NCI-H2107 treated with DMSO at 0.1 percent for 48 hours (cell line): ENCODE measurements around the gene FAM193A.
"Not testable (repeated sequence)": the region's sequence is repeated elsewhere in the genome, so short reads cannot be mapped to it uniquely, and the experiment has no call there.

Experiments
- DNase-seq: peaks from one replicate; lab custom pipeline; 2025; ENCODE audit not compliant: unreplicated experiment; lab: John Stamatoyannopoulos, UW

FAM193A gene

DNA sequence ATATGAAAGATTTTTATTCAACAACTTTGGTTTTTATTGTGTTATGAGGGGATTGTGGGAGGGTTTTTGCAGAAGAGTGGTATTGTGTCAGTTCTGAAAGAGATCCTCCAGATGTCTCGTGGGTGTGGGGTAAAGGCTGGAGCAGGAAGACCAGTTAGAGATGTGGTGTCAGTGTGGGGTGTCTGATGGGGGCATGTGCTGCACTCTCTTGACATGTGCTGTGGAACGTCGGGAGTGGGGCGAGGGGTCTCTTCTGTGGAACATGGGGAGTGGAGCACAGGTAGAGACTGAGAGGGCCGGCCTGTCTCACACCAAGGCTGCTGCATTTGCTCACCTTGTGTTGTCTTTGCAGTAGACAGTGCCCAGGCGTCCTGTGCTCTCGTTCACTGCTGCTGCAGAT lies 37.6 kb downstream of the FAM193A start:
- no peak for DNase-seq

DNA sequence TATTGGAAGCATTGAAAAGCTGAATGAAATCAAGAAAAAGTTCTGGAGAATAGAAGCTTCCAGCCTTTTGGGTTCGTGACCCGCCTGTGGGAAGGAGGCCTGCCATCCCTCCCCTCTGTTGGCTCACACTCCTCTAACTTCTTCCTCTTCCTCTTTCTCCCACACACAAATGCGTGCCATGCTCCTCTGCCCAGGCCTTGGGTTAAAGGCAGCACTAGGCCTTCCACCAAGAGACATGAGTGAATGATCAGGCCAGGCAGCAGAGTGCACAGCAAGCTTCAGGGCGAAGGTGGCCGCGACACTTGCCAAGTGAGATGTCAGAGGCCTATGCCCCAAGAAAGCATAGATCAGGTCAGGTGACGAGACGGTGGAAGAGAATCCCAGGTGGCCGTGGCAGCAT lies 38.4 kb downstream of the FAM193A start:
- DNase-seq = no peak

DNA sequence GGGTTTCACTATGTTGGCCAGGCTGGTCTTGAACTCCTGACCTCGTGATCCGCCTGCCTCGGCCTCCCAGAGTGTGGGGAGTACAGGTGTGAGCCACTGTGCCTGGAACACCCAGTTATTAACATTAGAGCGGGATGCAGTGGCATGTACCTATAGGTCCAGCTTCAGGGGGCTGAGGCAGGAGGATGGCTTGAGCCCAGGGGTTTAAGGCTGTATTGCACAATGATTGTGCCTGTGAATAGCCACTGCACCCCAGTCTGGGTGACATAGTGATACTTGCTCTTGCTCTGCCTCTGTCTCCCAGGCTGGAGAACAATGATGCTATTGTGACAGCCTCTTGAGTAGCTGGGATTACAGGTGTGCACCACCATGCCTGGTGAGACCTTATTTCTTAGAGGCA lies 39.8 kb downstream of the FAM193A start:
- DNase-seq = no peak

DNA sequence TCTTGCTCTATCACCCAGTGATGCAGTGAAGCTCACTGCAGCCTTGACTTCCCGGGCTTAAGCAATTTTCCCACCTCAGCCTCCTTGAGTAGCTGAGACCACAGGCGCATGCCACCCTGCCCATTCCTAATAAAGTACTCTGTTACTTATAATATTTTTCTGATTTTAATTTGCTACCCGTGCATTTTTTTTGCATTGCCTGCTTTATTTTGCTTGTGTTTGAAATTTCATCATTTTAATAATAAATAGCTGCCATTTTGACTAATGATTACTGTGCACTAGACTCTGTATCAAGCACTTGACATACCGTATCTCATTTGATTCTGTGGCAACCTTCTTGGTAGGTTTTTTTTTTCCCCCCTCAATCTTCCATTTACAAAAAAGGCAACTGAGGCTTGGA lies 41.7 kb downstream of the FAM193A start:
- DNase-seq = no peak

DNA sequence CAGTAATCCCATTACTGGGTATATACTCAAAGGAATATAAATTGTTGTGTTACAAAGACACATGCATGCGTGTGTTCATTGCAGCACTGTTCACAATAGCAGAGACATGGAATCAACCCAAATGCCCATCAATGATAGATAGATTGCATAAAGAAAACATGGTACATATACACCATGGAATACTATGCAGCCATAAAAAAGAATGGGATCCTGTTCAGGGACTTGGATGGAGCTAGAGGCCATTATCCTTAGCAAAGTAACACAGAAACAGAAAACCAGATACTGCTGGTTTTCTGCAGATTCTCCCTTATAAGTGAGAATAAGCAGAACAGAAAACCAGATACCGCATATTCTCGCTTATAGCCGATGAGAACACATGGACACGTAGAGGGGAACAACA lies 43.5 kb downstream of the FAM193A start:
- no peak for DNase-seq

DNA sequence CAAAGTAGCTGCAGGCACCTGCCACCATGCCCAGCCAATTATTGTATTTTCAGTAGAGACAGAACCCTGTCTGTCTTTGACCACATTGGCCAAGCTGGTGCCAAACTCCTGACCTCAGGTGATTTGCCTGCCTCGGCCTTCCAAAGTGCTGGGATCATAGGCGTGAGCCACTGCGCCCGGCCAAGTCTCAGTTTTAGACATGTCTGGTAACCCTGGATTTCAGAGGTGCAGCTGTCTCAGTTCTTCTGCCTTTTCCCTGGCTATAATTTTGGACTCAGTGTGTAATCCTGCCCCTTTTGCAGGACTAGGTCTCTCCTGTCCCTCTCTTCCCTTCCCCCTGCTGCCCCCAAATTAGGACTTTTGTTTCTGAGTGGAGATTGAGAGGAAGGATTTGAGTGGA lies 46.6 kb downstream of the FAM193A start:
- no peak for DNase-seq

DNA sequence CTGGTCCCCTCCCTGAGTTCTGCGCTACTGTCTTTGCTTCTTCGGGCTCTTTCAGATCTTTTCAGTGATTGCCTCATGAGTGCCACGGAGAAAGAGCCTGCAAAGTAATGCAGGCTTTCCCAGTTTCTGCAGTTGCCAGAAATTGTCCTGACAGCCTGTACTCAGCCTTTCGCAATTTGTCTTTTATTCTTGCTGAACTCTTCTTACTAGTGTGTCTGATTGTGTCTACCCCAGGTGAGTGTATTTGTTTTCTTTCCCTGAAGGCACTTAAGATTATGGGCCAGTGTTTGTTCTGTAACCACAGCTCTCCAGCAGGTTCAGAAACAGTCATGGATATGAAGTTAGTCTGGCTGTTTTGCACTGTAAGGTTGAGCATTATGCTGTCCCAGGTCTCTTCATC lies 47.1 kb downstream of the FAM193A start:
- DNase-seq = peak; percentile 74

DNA sequence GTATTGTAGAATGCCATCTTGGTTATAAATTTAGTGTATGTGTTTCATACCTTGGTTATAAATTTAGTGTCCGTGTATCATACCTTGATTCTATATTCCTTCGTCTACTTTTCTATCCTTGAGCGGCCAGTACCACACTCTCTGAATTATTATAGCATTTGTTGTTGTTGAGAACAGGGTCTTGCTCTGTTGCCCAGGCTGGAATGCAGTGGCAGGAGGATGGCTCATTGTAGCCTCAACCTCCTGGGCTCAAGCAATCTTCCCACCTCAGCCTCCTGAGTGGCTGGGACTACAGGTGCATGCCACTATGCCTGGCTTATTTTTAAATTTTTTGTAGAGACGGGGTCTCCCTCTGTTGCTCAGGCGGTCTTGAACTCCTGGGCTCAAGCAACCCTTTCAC lies 50.1 kb downstream of the FAM193A start:
- no peak for DNase-seq

DNA sequence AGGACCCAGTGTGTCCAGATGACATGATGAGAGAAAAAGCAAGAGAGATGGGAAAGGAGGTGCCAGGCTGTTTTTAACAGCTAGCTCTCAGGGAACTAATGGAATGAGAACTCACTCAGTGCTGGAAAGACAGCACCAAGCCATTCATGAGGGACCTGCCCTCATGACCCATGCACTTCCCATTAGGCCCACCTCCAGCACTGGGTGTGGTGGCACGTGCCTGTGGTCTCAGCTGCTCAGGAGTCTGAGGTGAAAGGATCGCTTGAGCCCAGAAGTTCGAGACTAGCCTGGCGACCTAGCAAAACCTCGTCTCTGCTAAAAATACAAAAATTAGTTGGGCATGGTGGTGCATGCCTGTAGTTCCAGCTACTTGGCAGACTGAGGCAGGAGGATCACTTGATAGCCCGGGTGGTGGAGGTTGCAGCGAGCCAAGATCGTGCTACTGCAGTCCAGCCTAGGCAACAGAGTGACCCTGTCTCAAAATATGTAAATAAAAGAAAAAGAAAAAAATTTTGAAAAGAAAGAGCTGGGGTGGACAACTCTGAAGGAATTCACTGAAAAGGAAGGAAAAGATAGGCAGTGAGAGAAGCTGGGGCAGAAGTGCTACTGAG lies 50.9 kb downstream of the FAM193A start:
- no peak for DNase-seq

DNA sequence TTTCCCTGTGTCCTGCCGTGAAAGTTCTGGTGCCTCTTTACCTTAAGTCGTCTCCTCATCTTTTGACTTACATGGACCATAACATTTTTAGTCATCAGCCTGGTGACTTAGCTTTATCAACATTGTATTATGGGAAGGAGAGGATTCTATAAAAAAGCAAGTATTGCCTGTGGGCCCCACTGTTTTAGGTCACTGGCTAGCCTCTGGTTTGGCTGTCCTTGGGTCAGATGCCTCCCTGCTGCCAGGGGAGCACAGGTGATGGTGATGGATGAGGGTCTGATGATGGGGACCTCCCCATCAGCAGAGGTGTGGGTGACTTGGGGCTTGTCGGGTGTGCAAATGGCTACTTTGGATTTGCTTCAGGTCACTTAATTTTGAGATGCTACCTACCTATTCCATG lies 51.8 kb downstream of the FAM193A start:
- DNase-seq = no peak

DNA sequence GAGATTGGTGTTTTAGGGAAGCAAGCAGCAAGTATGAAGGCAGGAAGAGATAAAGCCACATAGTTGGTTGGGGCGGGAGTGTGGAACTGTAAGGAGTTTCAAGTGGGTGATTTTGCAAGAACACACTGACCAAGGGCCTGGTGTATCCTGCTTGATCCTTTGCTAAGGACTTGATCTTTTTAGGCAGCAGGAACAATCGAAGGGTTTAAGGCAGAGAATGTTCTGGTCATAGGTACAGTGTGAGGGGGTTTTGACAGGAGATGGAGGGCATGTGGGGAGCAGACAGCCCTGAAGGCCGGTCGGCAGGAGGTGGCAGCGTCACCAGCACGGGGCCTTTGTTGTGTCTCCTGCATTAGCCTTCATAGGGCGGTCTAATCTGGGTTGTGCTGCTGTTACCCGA lies 54.7 kb downstream of the FAM193A start:
- no peak for DNase-seq

DNA sequence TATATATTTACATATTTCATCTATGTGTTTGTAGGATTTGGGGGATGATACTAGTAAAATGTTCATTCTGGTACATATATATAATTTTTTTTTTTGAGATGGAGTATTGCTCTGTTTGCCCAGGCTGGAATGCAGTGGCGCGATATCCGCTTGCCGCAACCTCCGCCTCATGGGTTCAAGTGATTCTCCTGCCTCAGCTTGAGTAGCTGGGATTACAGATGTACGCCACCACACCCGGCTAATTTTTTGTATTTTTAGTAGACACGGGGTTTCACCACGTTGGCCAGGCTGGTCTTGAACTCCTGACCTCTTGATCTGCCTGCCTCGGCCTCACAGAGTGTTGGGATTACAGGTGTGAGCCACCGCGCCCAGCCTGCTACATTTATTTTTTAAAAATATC lies 55.6 kb downstream of the FAM193A start:
- not testable (repeated sequence) for DNase-seq

DNA sequence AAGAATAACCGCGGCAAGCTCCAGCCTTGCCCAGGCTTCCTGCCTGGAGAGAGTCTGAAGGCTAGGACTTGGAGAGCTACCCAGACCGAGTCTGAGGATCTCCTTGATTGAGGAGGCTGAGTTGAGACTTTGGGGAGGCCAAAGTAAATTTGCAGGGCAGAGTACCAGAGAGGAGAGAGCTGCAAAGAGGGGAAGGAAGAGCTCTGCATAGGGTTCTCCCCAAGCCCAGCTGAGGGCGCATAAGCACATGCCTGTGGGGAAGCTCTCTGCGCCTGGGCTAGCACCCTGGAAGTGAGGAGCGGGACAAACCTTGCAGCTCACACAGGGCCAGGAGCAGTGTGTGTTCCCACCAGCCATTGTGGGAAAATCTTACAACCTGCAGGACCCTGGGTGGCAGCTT lies 56.1 kb downstream of the FAM193A start:
- no peak for DNase-seq

DNA sequence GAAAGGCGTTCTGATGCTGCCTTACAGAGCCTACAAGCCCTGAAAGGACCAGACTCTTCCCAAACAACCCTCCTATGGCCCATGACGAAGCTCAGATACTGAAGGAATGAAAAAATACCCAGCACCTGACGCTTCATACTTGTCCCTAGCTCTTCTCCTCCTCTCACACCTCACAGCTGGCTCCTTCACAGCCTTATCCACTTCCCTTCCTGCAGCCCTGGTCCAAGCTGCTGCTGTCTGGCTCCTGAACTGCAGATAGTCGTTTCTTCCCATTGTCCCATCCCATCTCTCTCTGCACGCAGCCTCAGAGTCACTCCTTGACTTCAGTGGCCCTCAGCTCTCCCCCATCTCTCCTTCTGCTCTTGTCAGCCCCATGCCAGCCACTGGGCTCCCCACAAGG lies 56.6 kb downstream of the FAM193A start:
- no peak for DNase-seq

DNA sequence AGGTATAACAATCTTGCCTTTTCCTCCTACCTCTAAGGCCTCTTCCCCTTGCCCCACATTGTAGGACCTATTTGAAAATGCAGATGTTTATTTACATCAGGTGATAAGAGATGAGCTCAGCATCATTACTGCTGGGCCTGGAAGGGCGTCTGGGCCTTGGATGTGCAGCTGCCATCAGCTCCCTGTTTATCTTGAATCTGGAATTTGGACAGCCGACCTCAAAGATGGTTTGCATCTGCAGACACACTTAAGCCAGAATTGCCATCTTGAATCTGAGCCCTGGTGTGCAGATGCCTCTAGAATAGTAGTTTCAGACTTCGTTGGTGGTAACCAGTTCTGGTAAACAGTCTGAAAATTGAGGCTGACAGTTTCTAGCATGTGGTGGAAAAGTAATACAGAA lies 59.0 kb downstream of the FAM193A start:
- DNase-seq = no peak

DNA sequence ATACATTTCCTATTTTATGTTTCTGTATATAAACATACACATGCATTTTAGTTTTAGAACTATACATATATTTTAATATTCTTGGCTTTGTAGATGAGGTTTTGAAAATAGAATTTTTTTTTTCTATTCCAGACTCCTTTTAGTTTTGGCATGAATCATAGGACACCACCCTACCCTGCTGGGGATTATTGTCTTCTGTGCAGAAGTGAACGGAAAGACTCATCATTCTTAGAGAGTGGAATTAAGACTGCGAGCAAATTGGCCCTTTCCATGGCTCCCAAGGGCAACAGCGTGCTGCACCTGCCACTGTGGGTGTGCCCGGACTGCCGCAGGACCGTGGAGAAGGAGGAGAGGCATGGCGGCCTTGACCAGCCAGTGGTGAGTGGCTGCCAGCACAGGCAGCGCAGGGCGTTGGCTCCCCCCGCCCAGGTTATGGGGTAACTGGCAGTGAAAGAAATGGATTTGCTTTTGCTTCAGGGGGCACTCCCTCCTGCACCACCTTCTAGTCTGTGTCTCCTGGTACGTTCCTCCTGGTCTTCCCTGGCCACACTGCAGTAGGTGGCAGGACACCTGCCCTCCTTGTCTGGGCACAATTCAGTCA lies 59.6 kb downstream of the FAM193A start:
- no peak for DNase-seq

DNA sequence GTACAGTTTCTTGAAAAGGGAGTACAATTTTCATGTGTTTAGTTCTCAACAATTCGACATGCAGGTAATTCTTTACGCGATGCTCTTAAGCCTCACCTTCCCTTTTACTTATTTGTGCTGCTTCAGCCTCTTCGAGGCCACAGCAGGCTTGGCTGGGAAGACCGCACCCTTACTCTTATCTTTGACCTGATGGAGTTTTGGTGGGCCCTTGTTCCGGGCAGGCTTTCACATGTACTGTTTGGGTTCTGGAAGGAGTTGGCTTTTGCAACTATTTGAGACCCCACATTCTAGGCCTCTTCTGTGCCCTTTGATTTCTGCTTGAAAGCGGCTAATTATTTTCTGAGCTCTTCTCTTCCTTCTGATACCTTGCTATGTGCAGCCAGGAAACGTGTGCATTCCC lies 60.2 kb downstream of the FAM193A start:
- no peak for DNase-seq

DNA sequence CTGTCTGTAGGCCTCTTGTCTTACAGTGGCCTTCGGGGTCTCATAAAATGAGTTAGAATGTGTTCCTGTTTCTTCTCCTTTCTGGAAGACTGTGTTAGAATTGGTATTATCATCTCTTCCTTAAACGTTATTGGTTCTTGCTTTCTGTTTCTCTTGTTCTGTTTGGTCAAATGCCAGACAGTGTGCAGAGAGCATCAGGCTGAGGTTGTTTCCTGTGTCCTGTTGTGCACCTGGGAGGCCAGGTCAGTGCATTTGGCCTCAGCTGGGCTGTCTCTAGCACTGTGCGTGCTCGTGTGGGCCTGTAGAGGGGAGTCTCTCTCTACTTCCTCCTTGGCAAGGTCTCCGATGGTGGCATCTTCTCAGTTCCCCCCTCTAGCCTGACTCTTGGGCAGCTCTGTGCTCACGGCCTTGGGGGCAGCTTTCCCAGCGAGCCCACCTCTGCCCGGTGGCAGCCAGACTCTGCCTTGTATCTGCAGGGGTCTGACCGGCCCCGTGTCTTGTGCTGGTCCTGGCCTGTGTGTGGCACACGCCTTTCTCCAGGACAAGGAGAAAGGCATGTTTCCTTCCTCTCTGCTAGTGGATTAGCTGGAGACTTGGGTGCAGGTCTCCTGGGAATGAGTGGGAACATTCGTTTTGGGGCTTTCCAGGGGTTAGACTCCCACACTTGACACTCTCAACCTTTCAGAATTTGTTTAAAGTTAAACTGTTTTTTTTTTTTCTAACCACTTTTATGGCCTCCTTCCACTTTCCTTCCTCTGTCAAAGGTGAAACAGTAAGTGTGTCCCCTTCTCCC lies 62.3 kb downstream of the FAM193A start:
- no peak for DNase-seq

DNA sequence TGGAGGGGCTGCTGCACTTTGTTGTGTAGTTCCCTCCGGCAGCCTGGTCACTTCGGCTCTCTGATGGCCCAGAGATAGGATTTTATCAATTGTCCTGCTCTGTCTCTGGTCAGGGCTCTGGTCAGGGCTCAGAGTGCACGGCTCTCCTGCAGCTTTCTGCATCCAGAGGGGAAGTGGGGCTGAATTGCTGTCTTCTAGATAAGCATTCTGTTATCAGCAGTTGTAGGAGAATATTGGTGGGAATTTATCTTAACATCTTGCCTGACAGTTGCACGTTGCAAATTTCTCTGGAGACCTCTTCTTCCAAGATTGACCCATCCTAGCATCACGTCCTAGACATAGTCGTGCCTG lies 62.8 kb downstream of the FAM193A start:
- no peak for DNase-seq

DNA sequence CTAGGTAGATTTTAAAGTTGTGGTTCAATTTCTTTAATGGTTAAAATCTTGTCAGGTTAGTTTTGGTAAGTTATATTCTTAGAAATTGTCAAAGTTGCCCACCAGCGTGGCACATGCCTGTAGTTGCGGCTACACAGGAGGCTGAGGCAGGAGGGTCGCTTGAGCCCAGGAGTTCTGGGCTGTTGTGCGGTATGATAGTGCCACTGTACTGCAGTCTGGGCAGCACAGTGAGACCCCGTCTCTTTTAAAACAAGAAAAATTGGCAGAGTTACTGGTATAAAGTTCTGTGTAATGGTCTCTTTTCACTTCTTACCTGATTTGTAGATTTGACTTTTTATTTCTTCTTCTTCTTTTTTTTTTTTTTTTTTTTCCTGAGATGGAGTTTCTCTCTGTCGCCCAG lies 64.4 kb downstream of the FAM193A start:
- DNase-seq = no peak

DNA sequence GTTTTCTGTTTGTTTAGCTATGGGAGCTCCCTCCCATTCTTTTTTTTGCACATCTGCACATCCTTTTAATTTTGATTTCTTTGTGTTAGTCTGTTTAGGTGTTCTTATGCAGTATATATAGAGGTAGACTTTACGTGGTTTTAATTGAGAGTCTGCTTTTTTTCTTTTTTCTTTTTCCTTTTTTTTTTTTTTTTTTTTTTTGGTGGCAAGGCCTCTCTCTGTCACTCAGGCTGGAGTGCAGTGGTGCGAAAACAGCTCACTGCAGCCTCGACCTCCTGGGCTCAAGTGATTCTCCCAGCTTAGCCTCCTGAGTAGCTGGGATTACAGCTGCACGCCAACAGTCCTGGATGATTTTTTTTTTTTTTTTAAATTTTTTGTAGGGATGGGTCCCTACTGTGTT lies 68.2 kb downstream of the FAM193A start:
- no peak for DNase-seq

DNA sequence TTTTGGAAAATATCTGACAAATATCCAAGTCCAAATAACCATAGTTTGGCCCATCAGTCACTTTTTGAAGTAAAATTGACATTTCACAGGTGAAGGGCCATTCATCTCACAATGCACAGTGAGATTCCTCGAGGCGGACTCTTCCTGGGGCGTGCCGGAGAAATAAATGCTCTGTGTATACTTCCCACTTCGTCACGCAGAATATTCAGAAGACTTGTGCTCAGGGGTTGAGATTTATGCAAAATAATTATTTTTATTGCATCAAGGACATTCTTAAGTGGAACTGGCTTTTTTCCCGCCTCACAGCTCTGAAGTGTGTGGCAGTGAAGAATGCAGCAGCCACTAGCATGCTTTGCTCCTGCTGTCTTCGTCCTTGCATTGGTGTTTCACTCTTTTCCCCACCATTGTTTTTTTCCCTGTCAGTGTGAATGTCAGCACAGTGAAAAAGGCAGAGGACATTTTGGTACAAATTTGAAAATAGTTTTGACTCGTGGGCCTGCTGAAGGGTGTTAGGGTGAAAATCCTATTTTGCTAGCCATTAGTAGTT lies 70.6 kb downstream of the FAM193A start:
- DNase-seq = no peak
